H1 (cell line): ENCODE results near the gene AKR1C3.

Experiments
- BRCA1 ChIP-seq: IDR thresholded peaks from 2 replicates; pipeline ENCODE4 v1.6.1; 2012; ENCODE audit warnings: low read depth, low read length, improper control_type of control experiment
- CBX8 ChIP-seq: fragments of 300-800, 300-1000 bp; sonication (generic); IDR thresholded peaks from 2 replicates; pipeline ENCODE4 v1.7.1; 2016; ENCODE audit warnings: low read depth, low read length, borderline replicate concordance
- CTCF ChIP-seq, 3 experiments: IDR thresholded peaks; 1 replicate in 2 of 3; 2 replicates in 1 of 3; pipeline versions ENCODE4 v1.5.1 to v1.6.1; 2011; ENCODE audit warnings: low read length in 3 of 3, mild to moderate bottlenecking in 3 of 3, inconsistent platforms in 2 of 3, low read depth in 1 of 3, moderate library complexity in 1 of 3; ENCODE audit not compliant: insufficient read depth in 1 of 3; ENCODE audit errors: control extremely low read depth in 1 of 3
- EP300 ChIP-seq, 2 experiments: IDR thresholded peaks; 1 replicate in 1 of 2; 2 replicates in 1 of 2; pipeline ENCODE4 v1.6.1; 2011 to 2012; ENCODE audit warnings: low read depth in 2 of 2, low read length in 2 of 2, mild to moderate bottlenecking in 2 of 2, borderline replicate concordance in 1 of 2, inconsistent platforms in 1 of 2, moderate library complexity in 1 of 2
- EZH2 ChIP-seq: fragments of 200-600 bp; sonication (generic); IDR thresholded peaks from 2 replicates; pipeline ENCODE4 v1.7.1; 2012; ENCODE audit warnings: low read depth, mild to moderate bottlenecking, moderate library complexity, low read length, inconsistent platforms; ENCODE audit not compliant: severe bottlenecking
- FOSL1 ChIP-seq: IDR thresholded peaks from 2 replicates; pipeline ENCODE4 v1.6.1; 2011; ENCODE audit warnings: mild to moderate bottlenecking, low read depth, low read length, moderate library complexity; ENCODE audit not compliant: insufficient read depth
- MAX ChIP-seq: IDR thresholded peaks from 2 replicates; pipeline ENCODE4 v1.6.1; 2012; ENCODE audit warnings: inconsistent platforms
- POLR2A ChIP-seq, 2 experiments: IDR thresholded peaks; 1 replicate in 1 of 2; 2 replicates in 1 of 2; pipeline ENCODE4 v1.6.1; 2011; ENCODE audit warnings: low read depth in 2 of 2, low read length in 2 of 2, mild to moderate bottlenecking in 2 of 2; ENCODE audit errors: control extremely low read depth in 1 of 2
- POLR2AphosphoS5 ChIP-seq: IDR thresholded peaks from 2 replicates; pipeline ENCODE4 v1.6.1; 2011; ENCODE audit warnings: low read depth, low read length
- RAD21 ChIP-seq, 2 experiments: IDR thresholded peaks in 1 of 2; conservative IDR thresholded peaks in 1 of 2; 2 replicates each; pipeline ENCODE4 v1.6.1; 2011; ENCODE audit warnings: low read depth in 2 of 2, low read length in 2 of 2, improper control_type of control experiment in 1 of 2, inconsistent platforms in 1 of 2, mild to moderate bottlenecking in 1 of 2, moderate library complexity in 1 of 2
- RFX5 ChIP-seq: IDR thresholded peaks from 2 replicates; pipeline ENCODE4 v1.6.1; 2011; ENCODE audit warnings: low read depth, low read length, improper control_type of control experiment, borderline replicate concordance
- RNF2 ChIP-seq: fragments of 200-900, 300-1000 bp; sonication (generic); IDR thresholded peaks from 2 replicates; pipeline ENCODE4 v1.7.1; 2016; ENCODE audit warnings: borderline replicate concordance, low read depth, mild to moderate bottlenecking, antibody characterized with exemption, low read length; ENCODE audit not compliant: poor library complexity, severe bottlenecking; ENCODE audit errors: missing control alignments
- SIN3A ChIP-seq, 2 experiments: IDR thresholded peaks in 1 of 2; conservative IDR thresholded peaks in 1 of 2; 2 replicates each; pipeline ENCODE4 v1.6.1; 2011 to 2012; ENCODE audit warnings: low read length in 2 of 2, improper control_type of control experiment in 1 of 2, low read depth in 1 of 2, mild to moderate bottlenecking in 1 of 2

GRCh38 chr10:5068274-5068984 lies 25.8 kb upstream of the AKR1C3 start:
- TF ChIP-seq CTCF (IDR thresholded peaks at IDR 0.05; ENCODE audit: control extremely low read depth in 1 of 3, insufficient read depth in 1 of 3, low read depth in 1 of 3, low read length in 3 of 3) (no peak), RFX5 (no peak), EP300 (IDR thresholded peaks at IDR 0.05; ENCODE audit: borderline replicate concordance in 1 of 2, low read depth in 2 of 2, low read length in 2 of 2) (no peak), EZH2 (no peak), FOSL1 (no peak), POLR2A (IDR thresholded peaks at IDR 0.05; ENCODE audit: control extremely low read depth in 1 of 2, low read depth in 2 of 2, low read length in 2 of 2) (no peak), RAD21 (IDR thresholded peaks at IDR 0.05 in 1 of 2, conservative IDR thresholded peaks at IDR 0.05 in 1 of 2; ENCODE audit: low read depth in 2 of 2, low read length in 2 of 2) (no peak), BRCA1 (no peak), POLR2AphosphoS5 (no peak), SIN3A (conservative IDR thresholded peaks at IDR 0.05 in 1 of 2, IDR thresholded peaks at IDR 0.05 in 1 of 2; ENCODE audit: low read depth in 1 of 2, low read length in 2 of 2) (no peak), MAX (no peak), RNF2 (no peak), CBX8 (no peak)
